Upper lobe of left lung (tissue), 6 donors: Measurements from ENCODE around the gene OR2AJ1. TPM values are rescaled to one million over a fixed set of nuclear protein-coding genes. Genes with fewer than 3 reads are reported as not detected.
"Not testable (repeated sequence)": the region's sequence is repeated elsewhere in the genome, so short reads cannot be mapped to it uniquely, and the experiment has no call there.

ENCODE experiments used
- ATAC-seq, 2 donors: fragments of 200-7000 bp; cut with Tn5 transposase; one replicate each; pipeline ENCODE4 v1.9.1; 2022; ENCODE audit warnings: mild to moderate bottlenecking in 2 of 2, moderate library complexity in 2 of 2; ENCODE audit not compliant: low FRiP score in 2 of 2
- DNase-seq, 2 donors: peaks; one replicate each; pipeline ENCODE4 v3.0.0-alpha.2; 2019 to 2020
- H3K27ac ChIP-seq, 4 donors: fragments of 200-600 bp; sonication (generic); one replicate each; pipeline ENCODE4 v1.5.1; 2016 to 2019
- H3K27me3 ChIP-seq, 4 donors: fragments of 200-600 bp; sonication (generic); one replicate each; pipeline ENCODE4 v1.5.1; 2017 to 2019
- H3K36me3 ChIP-seq, 4 donors: fragments of 200-600 bp; sonication (generic); one replicate each; pipeline ENCODE4 v1.5.1; 2016 to 2019
- H3K4me1 ChIP-seq, 4 donors: fragments of 200-600 bp; sonication (generic); one replicate each; pipeline ENCODE4 v1.5.1; 2018 to 2019
- H3K4me3 ChIP-seq, 4 donors: fragments of 200-600 bp; sonication (generic); one replicate each; pipeline ENCODE4 v1.5.1; 2017 to 2019; ENCODE audit warnings: mild to moderate bottlenecking in 2 of 4, moderate library complexity in 1 of 4
- H3K9me3 ChIP-seq, 4 donors: fragments of 200-600 bp; sonication (generic); one replicate each; pipeline ENCODE4 v1.5.1; 2018 to 2019
- EP300 ChIP-seq, 4 donors: sonication (generic); formaldehyde crosslinking; IDR thresholded peaks; one replicate each; pipeline ENCODE4 v1.5.1; 2017; ENCODE audit warnings: antibody characterized with exemption in 4 of 4, control low read depth in 2 of 4
- POLR2A ChIP-seq, 4 donors: fragments of 450-650 bp; IDR thresholded peaks; one replicate each; pipeline ENCODE4 v1.5.1; 2016 to 2017; ENCODE audit warnings: antibody characterized with exemption in 4 of 4, mild to moderate bottlenecking in 2 of 4
- POLR2AphosphoS5 ChIP-seq, 2 donors: sonication (generic); formaldehyde crosslinking; IDR thresholded peaks; one replicate each; pipeline ENCODE4 v1.5.1; 2017; ENCODE audit warnings: antibody characterized with exemption in 2 of 2
- WGBS, 2 donors: methylation state at CpG; one replicate each; pipeline ENCODE4 v1.1.5; 2017 to 2018; 5-methylcytosine and 5-hydroxymethylcytosine counted together
- total RNA-seq, 6 donors: library from RNA; depleted of rRNA in 4 of 6; stranded (reverse); fragments of >200 nt in 4 of 6; gene quantifications; one replicate each; pipeline versions ENCODE4 v1.1.0 to v1.2.1, GENCODE V29; 2016 to 2021
- TF ChIP-seq, protein P1 (sequence below), 6 experiments: fragments of 450-650 bp in 4 of 6; fragments of 200-600 bp in 2 of 6; sonication (generic) in 2 of 6; IDR thresholded peaks; one replicate each; pipeline ENCODE4 v1.5.1; 2016 to 2019; ENCODE audit warnings: antibody characterized with exemption in 6 of 6
- donor health status: DM: no; HTN: no; CAD: no; lungs with moderate emphysema.
- donor health status: DM: no; HTN: yes; CAD: no; lungs with severe emphysema.

OR2AJ1 gene
- total RNA-seq, 6 donors from 2014 or later = 0.49 TPM; not detected in 5

DNA sequence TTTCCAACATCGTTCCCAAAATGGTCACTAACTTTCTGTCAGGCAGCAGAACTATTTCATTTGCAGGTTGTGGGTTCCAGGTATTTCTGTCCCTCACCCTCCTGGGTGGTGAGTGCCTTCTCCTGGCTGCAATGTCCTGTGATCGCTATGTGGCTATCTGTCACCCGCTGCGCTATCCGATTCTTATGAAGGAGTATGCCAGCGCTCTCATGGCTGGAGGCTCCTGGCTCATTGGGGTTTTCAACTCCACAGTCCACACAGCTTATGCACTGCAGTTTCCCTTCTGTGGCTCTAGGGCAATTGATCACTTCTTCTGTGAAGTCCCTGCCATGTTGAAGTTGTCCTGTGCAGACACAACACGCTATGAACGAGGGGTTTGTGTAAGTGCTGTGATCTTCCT, 9.3 kb downstream of the OR2AJ1 start:
- Histone ChIP-seq H3K27ac (no peak overlapping the region), H3K4me1 (no peaks in the 10 kb centered on the region), H3K27me3 (no peaks in the 10 kb centered on the region), H3K9me3 (peaks cover 0 to 7% (median 0%) of the 10 kb centered on the region in 4 donors), H3K36me3 (no peaks in the 10 kb centered on the region), H3K4me3 (no peak overlapping the region)
- DNase-seq (no peak), ATAC-seq (no peak)
- TF ChIP-seq POLR2A (IDR thresholded peaks at IDR 0.05) = no peak
- TF ChIP-seq, protein P1, sequence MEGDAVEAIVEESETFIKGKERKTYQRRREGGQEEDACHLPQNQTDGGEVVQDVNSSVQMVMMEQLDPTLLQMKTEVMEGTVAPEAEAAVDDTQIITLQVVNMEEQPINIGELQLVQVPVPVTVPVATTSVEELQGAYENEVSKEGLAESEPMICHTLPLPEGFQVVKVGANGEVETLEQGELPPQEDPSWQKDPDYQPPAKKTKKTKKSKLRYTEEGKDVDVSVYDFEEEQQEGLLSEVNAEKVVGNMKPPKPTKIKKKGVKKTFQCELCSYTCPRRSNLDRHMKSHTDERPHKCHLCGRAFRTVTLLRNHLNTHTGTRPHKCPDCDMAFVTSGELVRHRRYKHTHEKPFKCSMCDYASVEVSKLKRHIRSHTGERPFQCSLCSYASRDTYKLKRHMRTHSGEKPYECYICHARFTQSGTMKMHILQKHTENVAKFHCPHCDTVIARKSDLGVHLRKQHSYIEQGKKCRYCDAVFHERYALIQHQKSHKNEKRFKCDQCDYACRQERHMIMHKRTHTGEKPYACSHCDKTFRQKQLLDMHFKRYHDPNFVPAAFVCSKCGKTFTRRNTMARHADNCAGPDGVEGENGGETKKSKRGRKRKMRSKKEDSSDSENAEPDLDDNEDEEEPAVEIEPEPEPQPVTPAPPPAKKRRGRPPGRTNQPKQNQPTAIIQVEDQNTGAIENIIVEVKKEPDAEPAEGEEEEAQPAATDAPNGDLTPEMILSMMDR (IDR thresholded peaks at IDR 0.05) = no peak
- TF ChIP-seq EP300 (IDR thresholded peaks at IDR 0.05) = no peak
- no peak for TF ChIP-seq POLR2AphosphoS5 (IDR thresholded peaks at IDR 0.05)
- 95 to 96% methylated on average over 8 of the region's 8 CpGs for WGBS, 2 donors

DNA sequence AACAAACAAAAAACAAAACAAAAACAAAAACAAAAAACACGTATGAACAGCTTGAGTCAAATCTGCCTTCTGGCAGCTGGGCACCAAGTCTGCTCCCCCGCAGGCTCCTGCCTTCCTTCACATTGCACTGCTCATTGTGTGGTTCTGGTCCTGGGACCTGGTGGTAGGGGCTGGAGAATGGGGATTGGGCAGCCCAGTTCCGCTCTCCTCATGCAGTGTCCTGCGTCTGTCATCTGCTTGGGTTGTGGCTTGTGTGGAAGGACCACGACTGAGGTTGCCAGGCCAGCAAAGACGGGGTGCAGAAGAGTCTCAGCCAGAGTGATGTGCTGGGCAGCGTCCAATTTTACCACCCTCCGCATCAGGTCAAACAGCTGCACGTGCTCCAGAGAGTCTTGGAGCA, 11.1 kb downstream of the OR2AJ1 start:
- no peak for TF ChIP-seq POLR2A (IDR thresholded peaks at IDR 0.05)
- TF ChIP-seq POLR2AphosphoS5 (IDR thresholded peaks at IDR 0.05) = no peak
- TF ChIP-seq, protein P1 (IDR thresholded peaks at IDR 0.05) = no peak
- no peak for TF ChIP-seq EP300 (IDR thresholded peaks at IDR 0.05)
- H3K4me3 ChIP-seq = no peak overlapping the region
- DNase-seq (no peak), ATAC-seq (peak in 1 of 2 donors; percentile 8)
- H3K4me1 ChIP-seq = no peaks in the 10 kb centered on the region
- H3K9me3 ChIP-seq = peaks cover 0 to 7% (median 0%) of the 10 kb centered on the region in 4 donors
- H3K27ac ChIP-seq = no peak overlapping the region
- H3K36me3 ChIP-seq = no peaks in the 10 kb centered on the region
- WGBS, 2 donors = 95 to 98% methylated on average over 9 of the region's 9 CpGs
- H3K27me3 ChIP-seq = no peaks in the 10 kb centered on the region

DNA sequence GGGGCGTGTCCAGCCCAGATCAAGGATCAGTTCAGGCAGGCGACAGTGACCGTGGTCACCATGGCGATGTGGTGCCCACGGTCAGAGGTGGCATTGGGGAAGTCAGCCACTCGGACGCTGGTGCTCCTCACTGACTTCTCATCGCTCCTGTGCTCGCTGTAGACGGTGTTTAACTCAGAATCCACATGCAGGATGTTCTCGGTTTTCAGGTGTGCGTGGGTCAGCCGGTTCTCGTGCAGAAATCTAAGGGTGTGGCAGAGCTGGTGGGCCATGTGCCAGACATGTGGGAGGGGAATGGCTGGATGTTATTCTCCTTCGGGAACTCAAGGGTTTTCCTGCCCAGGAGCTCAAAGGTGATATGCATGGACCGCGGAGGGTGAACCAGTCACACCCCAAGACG, 11.7 kb downstream of the OR2AJ1 start:
- DNase-seq = peak in 1 of 2 donors; percentile 33
- H3K36me3 ChIP-seq = no peaks in the 10 kb centered on the region
- TF ChIP-seq, protein P1 (IDR thresholded peaks at IDR 0.05) = no peak
- no peak for TF ChIP-seq POLR2A (IDR thresholded peaks at IDR 0.05)
- no peak for ATAC-seq
- H3K9me3 ChIP-seq = peaks cover 0 to 7% (median 0%) of the 10 kb centered on the region in 4 donors
- WGBS, 2 donors = 96% methylated on average over 10 to 18 of the region's 18 CpGs
- no peaks in the 10 kb centered on the region for H3K27me3 ChIP-seq
- no peaks in the 10 kb centered on the region for H3K4me1 ChIP-seq
- no peak overlapping the region for H3K4me3 ChIP-seq
- H3K27ac ChIP-seq = no peak overlapping the region

DNA sequence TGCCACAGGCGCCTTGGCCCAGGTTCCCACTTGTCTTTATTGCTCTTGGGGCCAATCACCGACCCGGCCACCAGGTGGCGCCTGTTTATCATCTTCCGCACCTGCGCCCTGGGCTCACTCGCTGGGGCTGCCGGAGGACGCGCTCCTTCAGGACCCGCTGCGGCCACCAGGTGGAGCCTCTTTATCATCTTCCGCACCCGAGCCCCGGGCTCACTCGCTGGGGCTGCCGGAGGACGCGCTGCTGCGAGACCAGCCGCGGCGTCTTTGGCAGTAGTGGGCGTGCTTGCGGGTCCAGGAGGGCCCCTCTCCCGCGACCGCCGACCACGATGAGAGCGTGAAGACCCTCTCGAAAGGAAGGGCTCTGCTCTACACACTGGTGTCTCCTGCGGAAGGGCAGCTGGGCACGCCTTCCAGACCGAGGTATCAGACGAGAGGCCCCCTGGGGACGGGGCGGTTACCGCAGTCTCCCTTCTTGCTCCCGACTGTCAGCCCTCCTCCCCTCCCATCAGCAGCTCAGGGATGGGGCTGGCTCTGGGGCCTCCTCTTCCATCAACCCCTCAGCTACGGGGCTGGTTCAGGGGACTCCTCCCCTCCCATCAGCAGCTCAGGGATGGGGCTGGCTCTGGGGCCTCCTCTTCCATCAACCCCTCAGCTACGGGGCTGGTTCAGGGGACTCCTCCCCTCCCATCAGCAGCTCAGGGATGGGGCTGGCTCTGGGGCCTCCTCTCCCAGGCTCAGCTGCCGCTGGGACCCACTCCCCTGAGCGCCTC, 12.5 kb downstream of the OR2AJ1 start:
- not testable (repeated sequence) for H3K27ac ChIP-seq, H3K4me1 ChIP-seq, H3K27me3 ChIP-seq, H3K9me3 ChIP-seq, H3K36me3 ChIP-seq
- ATAC-seq (peak; percentile 77 to 97), DNase-seq (peak; percentile 56 to 91)
- TF ChIP-seq, protein P1 (IDR thresholded peaks at IDR 0.05) = peak; percentile 44 to 83 (median 66)
- peak overlapping the region; percentile 14 to 33 (median 26) for H3K4me3 ChIP-seq
- WGBS, 2 donors = 8 to 28% methylated on average over 23 to 44 of the region's 44 CpGs

DNA sequence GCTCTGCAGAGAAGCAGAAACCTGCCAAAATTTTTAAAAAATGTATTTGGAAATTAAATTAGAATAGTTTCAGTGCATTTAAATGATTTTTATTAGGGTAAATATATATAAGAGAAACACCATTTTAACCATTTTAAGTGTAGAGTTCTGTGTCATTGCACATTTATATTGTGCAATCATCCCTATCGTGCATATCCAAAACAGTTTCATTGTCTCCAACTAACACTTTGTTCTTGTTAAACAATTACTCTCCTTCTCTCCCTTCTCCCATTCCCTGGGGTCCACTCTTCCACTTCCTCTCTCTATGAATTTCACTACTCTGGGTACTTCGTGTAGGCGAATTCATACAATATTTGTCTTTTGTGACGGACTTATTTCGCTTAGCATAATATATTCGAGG, 17.9 kb downstream of the OR2AJ1 start:
- 77 to 85% methylated on average over 6 of the region's 6 CpGs for WGBS, 2 donors
- no peak for ATAC-seq
- Histone ChIP-seq H3K9me3 (peaks cover 0 to 4% (median 0%) of the 10 kb centered on the region in 4 donors), H3K27ac (no peak overlapping the region), H3K36me3 (no peaks in the 10 kb centered on the region), H3K4me3 (no peak overlapping the region), H3K4me1 (no peaks in the 10 kb centered on the region), H3K27me3 (no peaks in the 10 kb centered on the region)
- DNase-seq = no peak
- TF ChIP-seq, protein P1 (IDR thresholded peaks at IDR 0.05) = no peak
- TF ChIP-seq POLR2A (IDR thresholded peaks at IDR 0.05) = no peak
- TF ChIP-seq EP300 (IDR thresholded peaks at IDR 0.05) = no peak
- no peak for TF ChIP-seq POLR2AphosphoS5 (IDR thresholded peaks at IDR 0.05)
